HG02852 (cell line): ENCODE results near the gene TMEM167B.

ENCODE experiments used
- ATAC-seq: cut with Tn5 transposase; IDR thresholded peaks from one replicate; pipeline ENCODE4 v1.9.1; 2021; ENCODE audit warnings: mild to moderate bottlenecking, moderate library complexity; ENCODE audit not compliant: unreplicated experiment

TMEM167B gene

GRCh38 chr1:109080441-109081082, 10.0 kb upstream of the TMEM167B start:
- ATAC-seq, result no peak

- no peak for ATAC-seq
Measured at GRCh38 chr1:109083501-109083900, 7.1 kb upstream of the TMEM167B start.

- no peak for ATAC-seq
Measured at GRCh38 chr1:109083923-109084322, 6.6 kb upstream of the TMEM167B start.

- ATAC-seq, result no peak
Measured at GRCh38 chr1:109084563-109085517, 5.7 kb upstream of the TMEM167B start.

- ATAC-seq, result no peak
Measured at GRCh38 chr1:109089242-109090015, 1.1 kb upstream of the TMEM167B start.

- ATAC-seq, result peak; percentile 53
Measured at GRCh38 chr1:109091078-109091838, 694 bp downstream of the TMEM167B start.

- ATAC-seq, result no peak
Measured at GRCh38 chr1:109091839-109092193, 1.3 kb downstream of the TMEM167B start.

GRCh38 chr1:109094377-109094803, 3.8 kb downstream of the TMEM167B start:
- ATAC-seq, result no peak

- no peak for ATAC-seq
Measured at GRCh38 chr1:109094871-109095270, 4.3 kb downstream of the TMEM167B start.

- no peak for ATAC-seq
Measured at GRCh38 chr1:109095631-109096030, 5.1 kb downstream of the TMEM167B start.

GRCh38 chr1:109096120-109096519, 5.6 kb downstream of the TMEM167B start:
- no peak for ATAC-seq

GRCh38 chr1:109099938-109100773, 9.6 kb downstream of the TMEM167B start:
- peak; percentile 86 for ATAC-seq

GRCh38 chr1:109104364-109105151, 14.0 kb downstream of the TMEM167B start:
- ATAC-seq, result no peak

- no peak for ATAC-seq
Measured at GRCh38 chr1:109105881-109106280, 15.3 kb downstream of the TMEM167B start.

- no peak for ATAC-seq
Measured at GRCh38 chr1:109107785-109108184, 17.2 kb downstream of the TMEM167B start.

- ATAC-seq, result no peak
Measured at GRCh38 chr1:109109906-109110305, 19.3 kb downstream of the TMEM167B start.

- ATAC-seq, result no peak
Measured at GRCh38 chr1:109111386-109112055, 21.0 kb downstream of the TMEM167B start.

- ATAC-seq, result no peak
Measured at GRCh38 chr1:109112056-109112651, 21.6 kb downstream of the TMEM167B start.
